ENCODE results near the gene F5. TPM values are rescaled to one million over a fixed set of nuclear protein-coding genes. Genes with fewer than 3 reads are reported as not detected.

Gene F5
- total RNA-seq (2022; extraction: Qiagen RNA extraction): 0.06 to 0.45 TPM (median 0.16 TPM) in 5 replicates

GRCh38 chr1:169586395-169587255 is at the start of gene F5:
Gene F5, minus strand, starts transcription at chr1:169586481. Its CDS starts 95 bp downstream, at chr1:169586386.

GRCh38 chr1:169630006-169630405 is 43.7 kb upstream of the F5 start, which contains the start of gene SELP:
Gene SELP, minus strand, starts transcription at chr1:169630124. Its CDS starts 50 bp downstream, at chr1:169630074.

GRCh38 chr1:169485431-169486280 is 100.6 kb downstream of the F5 start, which contains the start of gene SLC19A2:
Gene SLC19A2, minus strand, starts transcription at chr1:169485944. Its CDS starts 178 bp downstream, at chr1:169485766.

Other genes starting within 250 kb of the F5 start
- gene NME7, start 218.7 kb downstream of the F5 start, total RNA-seq (2022; extraction: Qiagen RNA extraction): 18.8 to 33.9 TPM (median 19.7 TPM) in 5 replicates
- 12.5 to 19.3 TPM (median 13.4 TPM) in 5 replicates for gene BLZF1, start 218.3 kb downstream of the F5 start, total RNA-seq (2022; extraction: Qiagen RNA extraction)
- 0.10 to 0.22 TPM (median 0.11 TPM) in 5 replicates for gene CCDC181, start 159.0 kb downstream of the F5 start, total RNA-seq (2022; extraction: Qiagen RNA extraction)
- 31.7 to 39.7 TPM (median 33.7 TPM) in 5 replicates for gene SLC19A2, start 100.5 kb downstream of the F5 start, total RNA-seq (2022; extraction: Qiagen RNA extraction)
- gene SELP, start 43.6 kb upstream of the F5 start, total RNA-seq (2022; extraction: Qiagen RNA extraction): not detected in 5 replicates
- 0.12 to 0.35 TPM (median 0.20 TPM) in 5 replicates for gene SELL, start 125.1 kb upstream of the F5 start, total RNA-seq (2022; extraction: Qiagen RNA extraction)
- not detected in 5 replicates for gene SELE, start 147.6 kb upstream of the F5 start, total RNA-seq (2022; extraction: Qiagen RNA extraction)
- 4.6 to 5.7 TPM (median 5.0 TPM) in 5 replicates for gene METTL18, start 208.4 kb upstream of the F5 start, total RNA-seq (2022; extraction: Qiagen RNA extraction)

Measured in A549 treated with AZD2906 at 1 μM for 4 hours (cell line).